Transverse colon (tissue), 4 donors: ENCODE results near the gene LGR5.

Source experiments
- CTCF ChIP-seq, 5 experiments: fragments of 200-600 bp in 3 of 5; fragments of 450-650 bp in 2 of 5; sonication (generic) in 3 of 5; IDR thresholded peaks; 1 replicate in 2 of 5; 2 replicates in 3 of 5; pipeline ENCODE4 v1.5.1; 2016 to 2017; ENCODE audit warnings: antibody characterized with exemption in 5 of 5, inconsistent platforms in 3 of 5, mild to moderate bottlenecking in 2 of 5, moderate library complexity in 1 of 5
- EP300 ChIP-seq: sonication (generic); formaldehyde crosslinking; IDR thresholded peaks from one replicate; pipeline ENCODE4 v1.6.1; 2017; ENCODE audit warnings: antibody characterized with exemption, low read depth
- POLR2A ChIP-seq: fragments of 450-650 bp; IDR thresholded peaks from one replicate; pipeline ENCODE4 v1.6.1; 2016; ENCODE audit warnings: antibody characterized with exemption, mild to moderate bottlenecking, moderate library complexity
- POLR2AphosphoS5 ChIP-seq, 3 donors: sonication (generic); formaldehyde crosslinking; IDR thresholded peaks; one replicate each; pipeline ENCODE4 v1.6.1; 2016; ENCODE audit warnings: antibody characterized with exemption in 3 of 3

- TF ChIP-seq CTCF (IDR thresholded peaks at IDR 0.05) (no peak), POLR2A (no peak), POLR2AphosphoS5 (IDR thresholded peaks at IDR 0.05) (no peak), EP300 (no peak)
Observed at GRCh38 chr12:71621938-71622337, 182.3 kb downstream of the LGR5 start.
